ENCODE data around the gene SLIT1.
"Not testable (repeated sequence)": the region's sequence is repeated elsewhere in the genome, so short reads cannot be mapped to it uniquely, and the experiment has no call there.

Gene SLIT1

GRCh38 chr10:97034301-97034700 is 151.5 kb downstream of the SLIT1 start:
- Histone ChIP-seq H3K4me1 (ENCODE audit: control insufficient read depth in 1 of 2, insufficient read depth in 1 of 2, low read depth in 1 of 2, low read length in 1 of 2) (peaks cover 9 to 10% of the 10 kb centered on the region in 2 experiments), H3K4me3 (ENCODE audit: low read depth in 1 of 2, low read length in 1 of 2) (no peak overlapping the region), H3K27ac (no peak overlapping the region), H3K9me3 (no peaks in the 10 kb centered on the region), H3K27me3 (no peaks in the 10 kb centered on the region), H3K36me3 (no peaks in the 10 kb centered on the region)
- TF ChIP-seq CTCF (IDR thresholded peaks at IDR 0.05), result no peak

GRCh38 chr10:97033841-97034240 is 151.9 kb downstream of the SLIT1 start:
- H3K9me3 ChIP-seq; H3K27me3 ChIP-seq; H3K27ac ChIP-seq; H3K36me3 ChIP-seq; H3K4me3 ChIP-seq (ENCODE audit: low read depth in 1 of 2, low read length in 1 of 2): not testable (repeated sequence)
- H3K4me1 ChIP-seq (ENCODE audit: control insufficient read depth in 1 of 2, insufficient read depth in 1 of 2, low read depth in 1 of 2, low read length in 1 of 2), result peaks cover 9 to 10% of the 10 kb centered on the region in 2 experiments

- H3K9me3 ChIP-seq, result no peaks in the 10 kb centered on the region
Observed at GRCh38 chr10:97032624-97033023, 153.1 kb downstream of the SLIT1 start.

GRCh38 chr10:97031459-97031858 is 154.3 kb downstream of the SLIT1 start:
- no peak for TF ChIP-seq CTCF (IDR thresholded peaks at IDR 0.05)
- Histone ChIP-seq H3K4me3 (ENCODE audit: low read depth in 1 of 2, low read length in 1 of 2) (no peak overlapping the region), H3K27ac (no peak overlapping the region), H3K4me1 (ENCODE audit: control insufficient read depth in 1 of 2, insufficient read depth in 1 of 2, low read depth in 1 of 2, low read length in 1 of 2) (no peaks in the 10 kb centered on the region), H3K9me3 (no peaks in the 10 kb centered on the region), H3K27me3 (no peaks in the 10 kb centered on the region), H3K36me3 (no peaks in the 10 kb centered on the region)

More at GRCh38 chr10:97032624-97033023, 153.1 kb downstream of the SLIT1 start:
- Histone ChIP-seq H3K27ac (no peak overlapping the region), H3K36me3 (no peaks in the 10 kb centered on the region), H3K27me3 (no peaks in the 10 kb centered on the region), H3K4me1 (ENCODE audit: control insufficient read depth in 1 of 2, insufficient read depth in 1 of 2, low read depth in 1 of 2, low read length in 1 of 2) (peaks cover 5% of the 10 kb centered on the region in 2 experiments), H3K4me3 (ENCODE audit: low read depth in 1 of 2, low read length in 1 of 2) (no peak overlapping the region)
- no peak for TF ChIP-seq CTCF (IDR thresholded peaks at IDR 0.05)

- no peaks in the 10 kb centered on the region for H3K4me1 ChIP-seq (ENCODE audit: control insufficient read depth in 1 of 2, insufficient read depth in 1 of 2, low read depth in 1 of 2, low read length in 1 of 2)
- no peaks in the 10 kb centered on the region for H3K36me3 ChIP-seq
- no peak overlapping the region for H3K4me3 ChIP-seq (ENCODE audit: low read depth in 1 of 2, low read length in 1 of 2)
- H3K27me3 ChIP-seq, result no peaks in the 10 kb centered on the region
- H3K9me3 ChIP-seq, result no peaks in the 10 kb centered on the region
- TF ChIP-seq CTCF (IDR thresholded peaks at IDR 0.05), result no peak
- H3K27ac ChIP-seq, result no peak overlapping the region
Observed at GRCh38 chr10:97030894-97031293, 154.9 kb downstream of the SLIT1 start.

GRCh38 chr10:97029271-97029670 is 156.5 kb downstream of the SLIT1 start:
- no peak overlapping the region for H3K4me3 ChIP-seq (ENCODE audit: low read depth in 1 of 2, low read length in 1 of 2)
- no peak for TF ChIP-seq CTCF (IDR thresholded peaks at IDR 0.05)
- no peaks in the 10 kb centered on the region for H3K27me3 ChIP-seq
- no peak overlapping the region for H3K27ac ChIP-seq
- H3K36me3 ChIP-seq, result no peaks in the 10 kb centered on the region
- no peaks in the 10 kb centered on the region for H3K9me3 ChIP-seq
- H3K4me1 ChIP-seq (ENCODE audit: control insufficient read depth in 1 of 2, insufficient read depth in 1 of 2, low read depth in 1 of 2, low read length in 1 of 2), result no peaks in the 10 kb centered on the region
